GM19467 (cell line): ENCODE data around the gene SNRPA.

Experiments used
- ATAC-seq: cut with Tn5 transposase; IDR thresholded peaks from one replicate; pipeline ENCODE4 v1.9.1; 2021; ENCODE audit warnings: mild to moderate bottlenecking, moderate library complexity; ENCODE audit not compliant: unreplicated experiment

SNRPA gene

GRCh38 chr19:40800339-40800996 is 49.5 kb downstream of the SNRPA start:
- no peak for ATAC-seq

- ATAC-seq: no peak
Measured at GRCh38 chr19:40800997-40801377, 50.0 kb downstream of the SNRPA start.

DNA sequence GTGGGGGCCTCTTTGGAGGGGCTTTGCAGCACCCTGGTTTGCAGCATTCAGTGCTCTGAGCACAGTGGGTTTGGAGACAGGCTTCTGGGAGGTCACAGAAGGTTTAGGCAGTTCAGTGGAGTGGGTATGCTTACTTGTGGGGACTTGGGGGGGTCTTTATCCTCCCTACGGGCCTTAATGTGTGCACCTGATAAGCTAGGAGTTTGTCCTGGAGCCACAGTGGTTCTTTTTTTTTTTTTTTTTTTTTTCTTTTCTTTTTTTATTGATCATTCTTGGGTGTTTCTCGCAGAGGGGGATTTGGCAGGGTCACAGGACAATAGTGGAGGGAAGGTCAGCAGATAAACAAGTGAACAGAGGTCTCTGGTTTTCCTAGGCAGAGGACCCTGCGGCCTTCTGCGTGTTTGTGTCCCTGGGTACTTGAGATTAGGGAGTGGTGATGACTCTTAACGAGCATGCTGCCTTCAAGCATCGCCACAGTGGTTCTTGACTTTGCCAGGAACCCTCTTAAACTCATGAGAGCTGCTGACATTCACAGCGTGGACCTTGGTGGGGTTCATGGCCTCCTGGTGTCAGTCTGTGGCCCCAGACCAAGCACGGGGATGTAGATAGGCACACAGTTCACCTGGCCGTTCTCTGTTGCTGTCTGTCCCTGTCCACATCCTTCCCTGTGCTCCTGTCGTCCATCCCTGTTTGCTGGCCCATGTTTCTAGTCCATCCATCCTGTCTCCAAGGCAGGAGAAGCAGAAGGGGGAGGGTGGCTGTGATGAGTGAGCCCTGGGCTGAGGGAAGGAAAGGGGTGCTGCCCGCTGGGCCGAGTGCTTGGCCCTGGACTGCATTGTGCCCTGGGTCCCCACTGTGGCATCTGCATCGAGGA is 50.7 kb downstream of the SNRPA start:
- ATAC-seq: no peak

DNA sequence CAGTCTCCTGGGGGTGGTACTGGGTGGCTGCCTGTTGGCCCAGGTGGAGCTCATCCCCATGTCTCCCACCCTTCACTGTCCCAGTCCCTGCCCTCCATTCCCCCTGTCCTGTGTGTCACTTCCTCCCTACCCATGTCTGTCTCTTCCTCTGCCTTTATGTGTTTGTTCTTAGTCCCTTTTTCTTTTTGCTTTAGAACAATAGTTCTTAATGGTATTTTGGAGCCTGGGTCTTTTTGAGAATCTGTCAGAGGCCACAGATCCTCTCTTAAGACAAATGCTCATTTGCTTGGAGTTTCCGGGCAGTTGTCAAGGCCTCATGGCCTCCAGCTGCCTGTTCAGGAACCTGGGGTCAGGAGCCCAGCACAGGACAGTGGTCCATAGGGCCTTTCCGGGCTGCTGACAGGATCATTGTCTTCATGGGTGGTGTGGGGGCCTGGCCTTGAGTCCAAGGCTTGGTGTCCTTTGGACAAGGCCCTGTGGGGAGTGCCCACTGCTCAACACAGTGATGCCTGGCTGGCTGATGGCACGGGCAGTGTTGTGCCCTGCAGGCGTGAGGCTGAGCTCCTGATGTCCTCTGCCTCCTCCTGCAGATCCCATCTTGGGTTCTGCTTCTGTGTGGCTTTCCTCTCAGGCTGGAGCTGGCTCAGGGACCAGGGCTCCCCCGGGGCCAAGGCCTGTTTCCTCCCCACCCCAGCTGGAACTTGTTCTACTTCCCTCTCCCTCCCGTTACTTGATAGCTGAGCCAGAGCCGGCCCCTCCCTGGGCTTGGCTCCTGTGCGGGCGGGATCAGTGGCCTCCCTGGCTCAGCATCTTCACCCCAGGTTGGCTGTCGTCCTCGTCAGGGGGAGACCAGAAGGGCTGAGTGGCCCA is 51.5 kb downstream of the SNRPA start:
- ATAC-seq: no peak

DNA sequence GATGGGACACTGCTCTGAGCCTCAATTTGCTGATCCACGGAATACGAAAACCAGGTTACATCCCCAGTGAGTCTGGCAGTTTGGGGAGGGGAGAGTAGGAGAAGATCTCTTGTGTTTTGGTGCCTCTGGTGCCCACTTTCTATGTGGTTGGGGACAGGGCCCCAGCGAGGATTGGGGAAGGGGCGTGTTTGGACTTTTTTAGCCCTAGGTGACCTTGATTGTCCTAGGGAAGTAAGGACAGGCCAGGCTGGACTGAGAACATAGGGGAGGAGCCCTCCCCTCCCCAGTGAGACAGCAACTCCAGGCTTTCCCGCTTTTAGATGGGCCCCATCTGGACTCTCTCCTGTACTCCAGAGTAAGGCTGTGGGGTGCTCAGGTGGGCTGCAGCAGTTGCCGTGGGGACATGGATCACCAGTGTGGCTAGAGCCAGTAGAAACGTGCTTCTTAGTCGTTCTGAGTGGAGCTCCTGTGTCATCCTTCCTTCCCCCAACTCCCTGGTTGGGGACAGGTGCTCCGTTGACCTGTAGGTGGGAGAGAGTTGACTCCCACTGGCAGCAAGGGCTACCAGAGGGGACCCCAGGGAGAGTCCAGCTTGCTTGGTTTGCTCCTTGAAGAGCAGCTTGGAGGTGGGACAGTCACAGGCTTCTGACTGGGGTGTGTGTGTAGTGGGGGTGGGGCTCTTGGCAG is 52.3 kb downstream of the SNRPA start:
- no peak for ATAC-seq

DNA sequence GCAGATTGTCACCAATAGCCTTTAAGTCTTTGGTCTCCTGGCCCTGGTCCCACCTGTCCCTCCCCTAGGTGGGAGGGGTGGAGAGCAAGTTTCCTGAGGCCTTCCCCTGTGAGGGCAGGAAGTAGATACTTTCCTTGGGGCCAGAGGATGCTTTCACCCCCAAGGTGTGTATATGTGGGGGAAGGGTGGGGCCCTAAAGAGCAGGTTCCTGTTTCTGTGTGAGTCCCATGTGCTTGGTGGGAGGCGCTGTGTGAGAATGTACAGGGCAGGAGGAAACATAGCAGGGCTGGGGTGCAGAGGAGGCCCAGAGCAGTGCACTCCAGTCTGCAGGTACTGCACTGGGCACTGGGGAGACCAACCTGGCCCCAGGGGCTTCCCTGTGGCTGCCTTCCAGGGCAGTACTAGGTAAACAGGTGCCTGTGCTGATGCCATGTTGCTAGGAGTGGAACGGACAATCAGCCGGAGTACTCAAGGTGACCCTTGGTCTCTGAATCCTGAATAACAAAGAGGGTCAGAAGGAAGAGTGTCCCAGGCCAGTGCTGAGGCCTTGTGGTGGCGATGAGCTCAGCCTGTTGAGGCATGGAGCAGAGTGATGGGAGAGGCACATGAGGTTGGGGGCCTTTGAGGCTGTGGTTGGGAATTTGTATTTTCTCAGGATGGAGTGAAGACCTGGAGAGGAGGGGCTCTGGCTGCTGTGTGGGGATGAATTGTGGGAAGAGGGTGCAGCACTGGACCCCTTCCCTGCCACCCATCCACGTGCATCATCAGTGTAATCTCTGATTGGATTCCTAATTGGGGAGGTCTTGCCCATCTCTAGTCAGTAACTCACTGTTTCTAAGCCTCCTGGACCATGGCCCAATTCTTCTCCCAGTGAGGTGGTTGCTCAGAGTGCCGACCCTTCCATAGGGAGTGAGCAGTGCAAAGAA is 53.1 kb downstream of the SNRPA start:
- ATAC-seq: no peak

DNA sequence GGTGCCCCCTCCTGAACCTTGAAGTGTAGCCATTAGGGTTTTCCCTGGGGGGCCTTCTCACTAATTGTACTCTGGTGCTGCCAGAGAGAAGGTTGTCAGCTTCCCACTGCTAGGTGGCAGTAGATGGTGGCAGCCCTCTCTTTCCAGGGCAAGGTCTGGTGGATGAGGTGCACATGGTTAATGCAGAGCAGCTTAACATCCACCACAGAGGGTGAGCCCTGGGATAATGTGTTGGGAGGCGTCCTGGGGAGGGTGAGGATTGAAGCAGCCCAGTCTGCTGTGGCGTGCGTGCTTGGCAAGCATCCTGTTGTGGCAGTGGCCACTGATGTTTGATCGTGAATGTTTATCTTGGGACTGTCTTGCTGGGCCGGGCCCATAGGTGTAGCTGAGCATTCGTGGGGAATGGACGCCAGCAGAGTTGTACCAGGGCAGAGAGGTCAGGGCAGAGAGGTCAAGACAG is 53.8 kb downstream of the SNRPA start:
- ATAC-seq: no peak

DNA sequence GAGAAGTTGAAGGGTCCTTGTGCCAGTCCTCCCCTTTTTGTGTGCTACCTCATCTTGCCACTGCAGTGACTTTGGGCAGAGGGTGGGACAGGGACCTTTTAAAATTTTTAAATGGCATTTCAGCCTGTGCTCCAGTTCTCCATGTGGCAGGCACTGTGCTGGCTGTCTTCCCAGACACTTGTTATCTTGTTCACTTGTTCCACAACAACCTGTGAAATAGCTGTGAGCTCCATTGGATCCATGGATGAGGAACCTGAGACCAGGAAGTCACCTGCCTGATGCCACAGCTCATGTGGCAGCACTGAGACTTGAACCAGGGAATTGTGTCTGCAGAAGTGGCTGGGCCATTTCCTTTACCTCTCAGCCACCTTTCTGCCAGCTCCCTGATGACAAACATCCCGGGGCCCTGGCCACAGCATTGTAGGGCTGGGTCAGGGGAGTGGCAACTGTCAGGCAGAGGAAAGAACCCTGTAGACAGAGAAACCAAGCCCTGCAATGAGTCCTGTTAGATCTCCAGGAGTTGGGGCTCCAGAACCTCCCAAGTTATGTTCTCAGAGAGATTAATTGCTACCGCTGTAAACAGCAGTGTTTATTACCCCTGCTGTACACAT is 54.4 kb downstream of the SNRPA start:
- ATAC-seq: no peak

DNA sequence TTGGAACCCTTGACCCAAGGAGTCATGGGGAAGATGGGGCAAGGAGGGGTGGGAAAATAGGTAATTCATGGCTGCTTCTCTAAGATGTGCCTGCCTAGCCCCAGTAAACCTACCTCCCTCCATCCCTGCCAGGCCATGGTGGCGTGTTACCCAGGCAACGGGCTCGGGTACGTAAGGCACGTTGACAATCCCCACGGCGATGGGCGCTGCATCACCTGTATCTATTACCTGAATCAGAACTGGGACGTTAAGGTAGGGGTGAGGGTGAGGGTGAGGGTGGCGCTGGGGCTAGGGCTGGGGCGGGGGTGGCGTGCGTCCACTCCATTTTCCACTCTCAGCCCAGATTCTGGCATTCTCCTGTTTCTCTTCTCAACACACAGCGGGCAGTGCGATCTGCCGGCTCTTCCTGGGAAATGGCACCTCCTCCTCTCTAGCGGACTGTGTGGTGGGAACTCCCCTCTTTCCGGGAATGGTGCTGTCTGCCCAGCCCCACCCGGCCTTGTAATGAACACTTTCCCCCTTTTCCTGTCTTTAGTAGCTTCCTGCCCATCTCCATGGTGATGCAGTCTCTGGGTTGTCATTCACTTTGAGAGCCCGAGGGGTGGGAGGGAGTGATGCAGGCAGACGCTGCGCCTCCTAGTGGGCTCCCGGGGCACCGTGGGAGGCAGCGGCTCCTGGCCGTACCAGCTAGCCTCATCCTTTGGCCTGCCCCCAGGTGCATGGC is 55.6 kb downstream of the SNRPA start:
- ATAC-seq: no peak

- no peak for ATAC-seq
Measured at GRCh38 chr19:40807147-40808020, 56.4 kb downstream of the SNRPA start.

DNA sequence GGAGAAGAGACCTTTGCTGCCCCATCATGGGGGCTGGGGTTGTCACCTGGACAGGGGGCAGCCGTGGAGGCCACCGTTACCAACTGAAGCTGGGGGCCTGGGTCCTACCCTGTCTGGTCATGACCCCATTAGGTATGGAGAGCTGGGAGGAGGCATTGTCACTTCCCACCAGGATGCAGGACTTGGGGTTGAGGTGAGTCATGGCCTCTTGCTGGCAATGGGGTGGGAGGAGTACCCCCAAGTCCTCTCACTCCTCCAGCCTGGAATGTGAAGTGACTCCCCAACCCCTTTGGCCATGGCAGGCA is 57.0 kb downstream of the SNRPA start:
- ATAC-seq: no peak

DNA sequence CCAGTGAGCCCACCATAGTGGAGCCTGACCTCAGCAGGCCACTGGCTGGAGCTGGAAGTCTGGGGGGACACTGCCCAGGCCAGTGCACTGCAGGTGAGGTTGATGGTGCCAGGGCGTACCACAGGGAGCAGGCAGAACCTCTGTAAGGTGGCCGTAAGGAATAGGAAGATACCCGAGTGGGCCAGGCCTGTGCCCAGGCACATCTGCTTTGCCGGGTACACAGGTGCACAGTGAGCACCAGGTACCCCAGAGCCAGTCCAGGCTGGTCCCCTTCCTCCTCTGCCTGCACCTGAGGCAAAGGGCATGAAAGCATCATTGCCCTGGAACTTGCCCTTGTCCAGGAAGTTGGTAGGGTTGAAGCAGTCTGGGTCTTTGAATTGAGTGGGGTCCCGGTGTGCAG is 57.5 kb downstream of the SNRPA start:
- no peak for ATAC-seq

DNA sequence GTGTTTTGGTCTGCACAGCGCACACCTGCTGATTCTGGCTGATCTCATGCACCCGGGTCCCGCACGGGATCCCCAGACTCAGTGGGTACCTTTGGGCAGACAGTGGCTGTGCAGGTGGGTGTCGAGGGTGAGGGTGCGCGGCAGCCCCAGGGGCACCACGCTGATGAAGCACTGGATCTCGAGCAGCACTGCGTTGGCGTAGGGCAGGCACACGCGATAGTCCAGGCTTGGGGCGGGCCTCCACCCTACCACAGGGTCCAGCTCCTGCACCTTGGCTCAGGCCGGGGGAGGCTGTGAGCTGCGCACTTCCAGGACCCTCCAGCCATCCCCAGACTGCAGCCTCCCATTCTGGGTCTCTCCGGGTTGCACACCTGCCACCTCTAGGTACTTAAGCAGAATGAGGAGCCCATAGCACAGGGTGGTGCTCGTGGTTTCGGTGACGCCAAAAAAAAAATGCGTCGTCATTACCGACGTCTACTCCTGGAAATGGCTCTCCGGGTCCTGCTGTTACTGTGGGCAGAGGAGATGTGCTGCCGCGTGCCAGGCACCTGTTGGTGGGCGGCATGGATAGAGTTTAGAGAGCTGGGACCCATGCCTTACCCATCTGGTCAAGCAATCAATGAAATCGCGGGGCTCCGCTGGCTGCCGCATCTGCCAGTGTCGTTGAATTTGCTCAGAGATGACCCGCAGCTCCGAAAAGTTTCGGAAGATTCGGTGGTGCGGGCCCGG is 58.5 kb downstream of the SNRPA start:
- no peak for ATAC-seq

DNA sequence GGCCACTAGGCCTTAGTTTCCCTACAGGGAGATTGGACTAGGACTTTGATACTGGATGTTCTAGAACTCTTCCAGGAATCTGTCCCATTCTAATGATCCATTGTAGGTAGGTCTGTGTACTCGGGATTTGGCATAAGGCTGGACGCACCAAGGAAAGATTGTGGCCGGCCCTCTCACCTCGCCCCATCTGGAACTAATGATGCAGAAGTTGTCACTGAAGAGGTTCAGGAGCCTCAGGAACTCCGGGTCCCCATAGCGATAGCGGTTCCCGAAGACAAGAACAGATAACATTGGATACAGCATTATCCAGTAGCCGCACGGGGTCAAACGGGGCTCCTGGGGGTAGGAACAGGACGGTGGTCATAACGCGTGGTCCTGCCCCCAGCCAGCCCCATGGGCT is 59.2 kb downstream of the SNRPA start:
- ATAC-seq: no peak

GRCh38 chr19:40810649-40811408 is 59.8 kb downstream of the SNRPA start:
- ATAC-seq: peak; percentile 54
